Activated naive CD8-positive, alpha-beta T cell treated with anti-CD3 and anti-CD28 coated beads for 36 hours (primary cell): ENCODE measurements around the gene IKZF1. TPM values are rescaled to one million over a fixed set of nuclear protein-coding genes. Genes with fewer than 3 reads are reported as not detected.

Experiments
- DNase-seq: peaks from one replicate; pipeline ENCODE4 v3.0.0; 2021
- H3K27ac Mint-ChIP-seq: one replicate; pipeline ENCODE4 v1.8.0; 2022; ENCODE audit warnings: mild to moderate bottlenecking, moderate library complexity, mixed read lengths
- H3K27me3 Mint-ChIP-seq: one replicate; pipeline ENCODE4 v1.8.0; 2022; ENCODE audit warnings: mild to moderate bottlenecking, mixed read lengths
- H3K36me3 Mint-ChIP-seq: one replicate; pipeline ENCODE4 v1.8.0; 2021; ENCODE audit warnings: mild to moderate bottlenecking, mixed read lengths
- H3K4me1 Mint-ChIP-seq: one replicate; pipeline ENCODE4 v1.8.0; 2021; ENCODE audit warnings: mixed read lengths
- H3K4me3 Mint-ChIP-seq: one replicate; pipeline ENCODE4 v1.8.0; 2022; ENCODE audit warnings: mild to moderate bottlenecking, moderate library complexity, mixed read lengths
- H3K9me3 Mint-ChIP-seq: one replicate; pipeline ENCODE4 v1.8.0; 2022; ENCODE audit warnings: mixed read lengths
- total RNA-seq, 2 experiments: library from RNA; stranded (reverse); gene quantifications; one replicate each; pipeline ENCODE4 v1.2.3, GENCODE V29; 2021

Gene IKZF1
- total RNA-seq, result 100 to 1,000 TPM; 220 to 225 TPM

GRCh38 chr7:50304129-50304910 is at the start of gene IKZF1:
TSS of gene IKZF1 (plus strand) at chr7:50304716. CDS start at chr7:50319062, 14,346 bp downstream.
- peaks cover 42% of the 10 kb centered on the region for H3K4me1 Mint-ChIP-seq
- H3K27ac Mint-ChIP-seq, result peak within 1 kb of the TSS; percentile 97
- DNase-seq, result peak; percentile 68
- H3K4me3 Mint-ChIP-seq, result peak within 1 kb of the TSS; percentile 94
- H3K9me3 Mint-ChIP-seq, result no peaks in the 10 kb centered on the region
- peaks cover 52% of the 10 kb centered on the region for H3K36me3 Mint-ChIP-seq
- H3K27me3 Mint-ChIP-seq, result peaks cover 6% of the 10 kb centered on the region

DNA sequence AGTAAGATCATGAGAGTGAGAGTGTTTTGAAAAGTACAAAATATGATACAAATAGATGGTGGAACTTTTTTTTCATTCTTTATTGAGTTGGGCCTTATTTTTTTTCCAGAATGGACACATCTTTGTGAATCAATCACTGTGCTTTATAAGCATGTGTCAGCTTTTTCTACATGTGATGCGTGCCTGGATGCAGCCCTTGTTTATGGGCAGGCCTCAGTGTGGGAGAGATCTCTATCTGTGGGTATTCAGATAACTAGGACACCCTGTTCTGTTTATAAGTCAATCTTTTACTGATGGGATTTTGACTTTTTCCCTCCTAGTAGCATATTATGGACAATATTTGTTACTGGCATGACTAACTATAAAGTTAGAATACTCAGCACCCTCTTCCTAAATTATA is 42.9 kb upstream of the IKZF1 start:
- peaks cover 9% of the 10 kb centered on the region for H3K9me3 Mint-ChIP-seq
- no peaks in the 10 kb centered on the region for H3K27me3 Mint-ChIP-seq
- DNase-seq, result no peak
- H3K4me3 Mint-ChIP-seq, result peak overlapping the region; percentile 26
- peaks cover 84% of the 10 kb centered on the region for H3K4me1 Mint-ChIP-seq
- H3K27ac Mint-ChIP-seq, result peak overlapping the region; percentile 96
- peaks cover 38% of the 10 kb centered on the region for H3K36me3 Mint-ChIP-seq

DNA sequence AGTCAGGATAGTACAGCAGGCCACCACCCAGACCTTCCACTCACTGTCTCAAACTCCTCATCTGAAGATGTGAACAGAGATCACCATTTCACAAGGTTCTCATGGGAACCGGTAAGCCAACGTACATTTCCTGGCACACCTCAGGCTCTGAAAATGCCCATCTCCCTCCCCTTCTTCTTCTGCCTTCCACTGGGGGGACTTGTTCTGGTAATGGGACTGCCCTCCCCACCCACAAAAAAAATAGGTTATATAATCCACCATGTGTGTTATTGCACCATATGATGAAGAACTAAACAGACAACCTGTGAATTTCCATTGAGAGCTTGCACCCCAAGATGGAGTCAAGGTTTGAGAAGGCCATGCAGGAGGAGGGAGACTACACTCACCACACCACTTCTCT is 42.1 kb upstream of the IKZF1 start:
- DNase-seq, result no peak
- Mint-ChIP-seq H3K4me1 (peaks cover 89% of the 10 kb centered on the region), H3K4me3 (peak overlapping the region; percentile 51), H3K27me3 (no peaks in the 10 kb centered on the region), H3K9me3 (peaks cover 9% of the 10 kb centered on the region), H3K27ac (peak overlapping the region; percentile 96), H3K36me3 (peaks cover 38% of the 10 kb centered on the region)

- Mint-ChIP-seq H3K27me3 (no peaks in the 10 kb centered on the region), H3K9me3 (peaks cover 8% of the 10 kb centered on the region), H3K4me3 (peak overlapping the region; percentile 51), H3K36me3 (peaks cover 34% of the 10 kb centered on the region), H3K4me1 (peaks cover 93% of the 10 kb centered on the region), H3K27ac (peak overlapping the region; percentile 96)
- DNase-seq, result no peak
Observed at GRCh38 chr7:50262916-50263690, 41.4 kb upstream of the IKZF1 start.

GRCh38 chr7:50264908-50265307 is 39.6 kb upstream of the IKZF1 start:
- Mint-ChIP-seq H3K27ac (peak overlapping the region; percentile 96), H3K36me3 (peaks cover 37% of the 10 kb centered on the region), H3K4me1 (peaks cover 98% of the 10 kb centered on the region), H3K4me3 (peak overlapping the region; percentile 82), H3K27me3 (no peaks in the 10 kb centered on the region), H3K9me3 (peaks cover 6% of the 10 kb centered on the region)
- DNase-seq, result peak; percentile 48

DNA sequence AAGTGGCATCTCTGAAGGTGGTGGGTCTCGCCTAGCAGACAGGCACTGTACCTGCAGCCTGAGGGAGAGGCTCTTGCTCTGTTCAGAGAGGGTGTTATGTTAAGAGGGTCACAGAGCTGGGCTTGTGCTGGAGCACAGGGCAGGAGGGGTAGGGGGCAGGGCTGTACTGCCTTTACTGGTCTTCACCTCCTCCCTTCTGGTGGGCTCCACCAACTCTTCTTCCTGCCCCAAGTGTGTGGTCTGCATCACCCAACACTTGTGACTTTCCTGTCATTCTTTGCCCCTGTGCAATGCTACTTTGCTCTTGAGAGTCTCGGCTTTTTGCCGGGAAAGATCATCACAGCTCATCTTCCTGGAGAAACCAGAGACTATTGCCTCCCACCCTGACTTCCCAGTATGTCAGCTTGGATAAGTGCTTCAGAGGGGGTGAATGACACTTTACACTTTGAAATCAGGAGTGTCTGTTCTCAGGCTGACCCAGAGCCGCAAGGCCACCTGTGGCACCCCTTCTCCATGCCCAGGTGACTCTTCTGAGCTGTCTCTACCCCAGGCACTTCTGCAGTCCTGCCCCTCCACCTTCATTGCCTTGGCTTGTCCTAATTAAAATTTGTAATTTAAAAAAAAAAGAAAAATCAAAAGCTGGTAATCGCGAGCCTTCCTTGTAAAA is 38.4 kb upstream of the IKZF1 start:
- DNase-seq, result peak; percentile 52

DNA sequence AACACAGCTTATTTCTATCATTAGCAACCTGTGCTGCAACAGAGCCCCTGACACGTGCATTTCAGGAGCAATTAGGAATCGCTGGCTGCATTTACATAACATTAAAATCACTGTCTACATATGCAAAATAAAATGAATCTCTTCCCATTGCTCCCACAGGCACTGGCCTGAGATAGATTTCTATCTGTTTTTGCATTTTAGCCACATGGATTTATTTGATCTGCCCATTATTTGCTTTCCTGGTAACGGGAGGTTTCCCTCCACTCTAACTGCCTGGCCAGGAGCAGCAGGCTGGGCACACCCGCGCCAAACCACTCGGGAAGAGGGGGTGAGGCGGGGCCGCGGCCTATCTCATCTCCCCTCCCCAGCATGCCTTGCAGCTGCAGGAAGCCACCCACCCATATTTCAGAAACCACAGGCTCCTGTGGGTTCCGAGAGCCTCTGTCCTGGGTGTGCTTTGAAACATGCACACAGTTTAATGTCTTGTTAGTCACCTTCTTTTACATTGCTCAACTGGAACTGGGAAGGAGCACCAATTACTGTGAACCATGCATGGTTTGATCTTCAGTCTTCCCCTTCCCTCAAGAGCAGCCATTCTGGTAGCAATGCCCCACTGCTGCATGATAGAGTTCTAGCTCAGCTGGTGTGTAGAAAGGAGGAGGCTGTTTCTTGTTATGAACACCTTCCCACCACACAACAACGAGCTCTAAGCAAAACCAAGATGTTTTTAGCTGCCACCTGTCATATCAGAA is 37.7 kb upstream of the IKZF1 start:
- DNase-seq, result peak; percentile 82
- peak overlapping the region; percentile 96 for H3K27ac Mint-ChIP-seq
- peak overlapping the region; percentile 82 for H3K4me3 Mint-ChIP-seq
- H3K4me1 Mint-ChIP-seq, result peaks cover 93% of the 10 kb centered on the region
- H3K9me3 Mint-ChIP-seq, result peaks cover 8% of the 10 kb centered on the region
- H3K36me3 Mint-ChIP-seq, result peaks cover 34% of the 10 kb centered on the region
- H3K27me3 Mint-ChIP-seq, result no peaks in the 10 kb centered on the region

More for the DNA sequence above, 38.4 kb upstream of the IKZF1 start:
- peaks cover 8% of the 10 kb centered on the region for H3K9me3 Mint-ChIP-seq
- peaks cover 94% of the 10 kb centered on the region for H3K4me1 Mint-ChIP-seq
- no peaks in the 10 kb centered on the region for H3K27me3 Mint-ChIP-seq
- H3K4me3 Mint-ChIP-seq, result peak overlapping the region; percentile 82
- H3K27ac Mint-ChIP-seq, result peak overlapping the region; percentile 96
- H3K36me3 Mint-ChIP-seq, result peaks cover 38% of the 10 kb centered on the region

DNA sequence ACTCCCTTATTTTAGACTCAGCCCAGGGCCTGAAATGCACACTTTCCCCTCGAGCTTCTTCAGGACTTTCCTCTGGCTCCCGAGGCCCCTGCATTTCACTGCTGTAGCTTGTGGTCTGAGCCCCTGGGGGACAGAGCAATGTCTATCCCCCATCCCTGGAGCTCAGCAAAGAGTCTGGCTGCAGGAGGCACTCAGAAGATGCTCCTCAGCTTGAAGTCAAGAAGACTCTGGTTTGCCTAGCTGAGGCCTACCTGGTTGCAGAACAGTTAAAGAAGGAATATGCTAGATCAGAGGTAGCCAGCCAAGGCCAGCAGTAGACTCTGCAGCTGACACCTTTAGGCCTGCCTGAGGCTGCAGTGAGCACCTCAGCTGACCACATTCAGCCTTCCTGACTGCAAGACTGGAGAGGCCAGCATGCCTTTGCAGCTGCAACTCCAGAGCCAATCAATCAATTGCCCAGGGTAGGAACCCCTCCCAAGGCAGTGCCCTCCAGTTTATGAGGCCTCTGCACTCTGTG is 36.9 kb upstream of the IKZF1 start:
- H3K36me3 Mint-ChIP-seq, result peaks cover 27% of the 10 kb centered on the region
- no peaks in the 10 kb centered on the region for H3K27me3 Mint-ChIP-seq
- H3K4me1 Mint-ChIP-seq, result peaks cover 86% of the 10 kb centered on the region
- H3K4me3 Mint-ChIP-seq, result peak overlapping the region; percentile 82
- peak overlapping the region; percentile 96 for H3K27ac Mint-ChIP-seq
- no peak for DNase-seq
- peaks cover 7% of the 10 kb centered on the region for H3K9me3 Mint-ChIP-seq

- peaks cover 85% of the 10 kb centered on the region for H3K4me1 Mint-ChIP-seq
- peak overlapping the region; percentile 96 for H3K27ac Mint-ChIP-seq
- H3K9me3 Mint-ChIP-seq, result peaks cover 7% of the 10 kb centered on the region
- no peaks in the 10 kb centered on the region for H3K27me3 Mint-ChIP-seq
- H3K4me3 Mint-ChIP-seq, result peak overlapping the region; percentile 30
- peaks cover 27% of the 10 kb centered on the region for H3K36me3 Mint-ChIP-seq
- no peak for DNase-seq
Observed at GRCh38 chr7:50268223-50268622, 36.3 kb upstream of the IKZF1 start.

DNA sequence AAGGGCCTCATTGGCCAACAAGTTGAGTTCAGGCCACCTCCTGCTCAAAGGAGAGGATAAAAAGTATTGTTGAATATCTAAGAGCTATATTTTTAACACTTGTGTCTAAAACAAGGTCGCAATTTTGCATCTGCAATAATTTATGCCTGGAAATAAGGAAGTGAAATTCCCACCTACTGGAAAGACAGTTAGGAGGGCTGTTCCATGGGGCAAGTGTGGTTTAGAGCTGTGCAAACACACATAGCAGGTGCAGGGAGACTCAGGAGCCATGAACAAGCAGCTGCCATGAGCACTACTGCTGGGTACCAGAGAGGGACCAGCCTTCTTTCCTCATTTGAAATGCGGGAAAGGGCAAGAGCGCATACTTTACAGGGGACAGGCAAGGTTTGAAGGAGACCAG is 35.5 kb upstream of the IKZF1 start:
- H3K4me1 Mint-ChIP-seq, result peaks cover 85% of the 10 kb centered on the region
- no peaks in the 10 kb centered on the region for H3K27me3 Mint-ChIP-seq
- DNase-seq, result no peak
- no peak overlapping the region for H3K4me3 Mint-ChIP-seq
- H3K36me3 Mint-ChIP-seq, result peaks cover 28% of the 10 kb centered on the region
- peaks cover 7% of the 10 kb centered on the region for H3K9me3 Mint-ChIP-seq
- H3K27ac Mint-ChIP-seq, result peak overlapping the region; percentile 96

- H3K4me3 Mint-ChIP-seq, result no peak overlapping the region
- peak overlapping the region; percentile 57 for H3K27ac Mint-ChIP-seq
- peaks cover 7% of the 10 kb centered on the region for H3K9me3 Mint-ChIP-seq
- H3K36me3 Mint-ChIP-seq, result peaks cover 28% of the 10 kb centered on the region
- H3K27me3 Mint-ChIP-seq, result no peaks in the 10 kb centered on the region
- no peak for DNase-seq
- peaks cover 83% of the 10 kb centered on the region for H3K4me1 Mint-ChIP-seq
Observed at GRCh38 chr7:50270531-50271018, 33.9 kb upstream of the IKZF1 start.

- Mint-ChIP-seq H3K4me3 (no peak overlapping the region), H3K27ac (no peak overlapping the region), H3K36me3 (peaks cover 28% of the 10 kb centered on the region)
Observed at GRCh38 chr7:50272808-50273207, 31.7 kb upstream of the IKZF1 start.

DNA sequence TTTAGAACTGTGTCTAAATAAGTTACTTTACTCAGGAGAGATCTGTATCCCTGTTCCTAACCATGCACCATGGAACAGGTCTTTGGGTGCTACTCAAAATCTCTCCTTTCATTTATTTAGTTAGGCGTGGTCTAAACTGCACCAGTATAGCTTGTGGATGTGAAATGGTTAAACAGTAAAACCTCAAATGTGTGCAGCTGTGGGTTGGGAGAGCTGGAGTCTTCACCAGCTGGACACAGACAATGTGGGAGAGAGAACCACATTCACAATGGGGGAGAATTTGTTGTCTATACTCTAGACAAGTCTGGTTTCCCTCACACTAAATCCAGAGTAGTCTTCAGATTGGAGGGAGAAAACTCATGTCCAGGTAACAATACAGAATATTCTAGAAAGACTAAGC is 31.2 kb upstream of the IKZF1 start:
- Mint-ChIP-seq H3K27ac (peak overlapping the region; percentile 52), H3K27me3 (no peaks in the 10 kb centered on the region), H3K9me3 (peaks cover 7% of the 10 kb centered on the region), H3K36me3 (peaks cover 26% of the 10 kb centered on the region), H3K4me1 (peaks cover 72% of the 10 kb centered on the region), H3K4me3 (no peak overlapping the region)
- no peak for DNase-seq

More at GRCh38 chr7:50272808-50273207, 31.7 kb upstream of the IKZF1 start:
- DNase-seq, result no peak
- H3K4me1 Mint-ChIP-seq, result peaks cover 77% of the 10 kb centered on the region
- H3K27me3 Mint-ChIP-seq, result no peaks in the 10 kb centered on the region
- peaks cover 7% of the 10 kb centered on the region for H3K9me3 Mint-ChIP-seq

- peaks cover 8% of the 10 kb centered on the region for H3K9me3 Mint-ChIP-seq
- DNase-seq, result no peak
- peaks cover 69% of the 10 kb centered on the region for H3K4me1 Mint-ChIP-seq
- peak overlapping the region; percentile 52 for H3K27ac Mint-ChIP-seq
- no peaks in the 10 kb centered on the region for H3K27me3 Mint-ChIP-seq
- H3K4me3 Mint-ChIP-seq, result no peak overlapping the region
- peaks cover 26% of the 10 kb centered on the region for H3K36me3 Mint-ChIP-seq
Observed at GRCh38 chr7:50273870-50274269, 30.6 kb upstream of the IKZF1 start.
